Caco-2 (cell line): Measurements from ENCODE around the gene EXOSC10. TPM values are rescaled to one million over a fixed set of nuclear protein-coding genes. Genes with fewer than 3 reads are reported as not detected.

Experiments used
- BruUV-seq: library from RNA; stranded (reverse); fragments of 400-500 nt; replicated peaks from 2 replicates; lab custom pipeline; 2021; lab: Mats Ljungman, UMichigan
- CTCF ChIA-PET: fragments of 300-600 bp; sonication (Branson Sonifier 250); formaldehyde crosslinking; loops from one replicate; lab custom pipeline; 2022; ENCODE audit warnings: antibody characterized with exemption; lab: Charles Lee
- POLR2A ChIA-PET: fragments of 300-600 bp; sonication (Branson Sonifier 250); formaldehyde crosslinking; loops from one replicate; lab custom pipeline; 2022; ENCODE audit warnings: antibody characterized with exemption; lab: Charles Lee
- DNase-seq, 2 experiments: peaks; one replicate each; pipeline versions ENCODE4 v3.0.0 to v3.0.0-alpha.2; 2020 to 2022
- H3K27me3 ChIP-seq: replicated peaks from 2 replicates; pipeline ENCODE4 v1.6.0; 2011; ENCODE audit warnings: low read length; ENCODE audit not compliant: control insufficient read depth, insufficient read depth
- H3K36me3 ChIP-seq: 2 replicates; pipeline ENCODE4 v1.5.1; 2011; ENCODE audit warnings: low read length; ENCODE audit not compliant: control insufficient read depth, insufficient read depth
- H3K4me1 ChIP-seq: fragments of 250-450 bp; sonication (Bioruptor Pico); 2 replicates; pipeline ENCODE4 v1.5.1; 2020; ENCODE audit warnings: mild to moderate bottlenecking
- H3K4me3 ChIP-seq: 2 replicates; pipeline ENCODE4 v1.5.1; 2011; ENCODE audit warnings: low read depth, mild to moderate bottlenecking, control low read depth, low read length
- H3K9me3 ChIP-seq: fragments of 250-450 bp; sonication (Bioruptor Pico); 2 replicates; pipeline ENCODE4 v1.5.1; 2020; ENCODE audit warnings: mild to moderate bottlenecking, moderate library complexity
- H3K27ac Mint-ChIP-seq: one replicate; pipeline ENCODE4 v1.8.0; 2022; ENCODE audit warnings: mixed read lengths; ENCODE audit not compliant: unreplicated experiment
- H3K27me3 Mint-ChIP-seq: one replicate; pipeline ENCODE4 v1.8.0; 2022; ENCODE audit warnings: mixed read lengths; ENCODE audit not compliant: insufficient read depth, unreplicated experiment
- H3K36me3 Mint-ChIP-seq: one replicate; pipeline ENCODE4 v1.8.0; 2022; ENCODE audit warnings: mild to moderate bottlenecking, mixed read lengths; ENCODE audit not compliant: insufficient read depth, unreplicated experiment
- H3K4me1 Mint-ChIP-seq: one replicate; pipeline ENCODE4 v1.8.0; 2022; ENCODE audit warnings: low read depth, mixed read lengths; ENCODE audit not compliant: unreplicated experiment
- H3K4me3 Mint-ChIP-seq: one replicate; pipeline ENCODE4 v1.8.0; 2022; ENCODE audit warnings: mild to moderate bottlenecking, moderate library complexity, mixed read lengths; ENCODE audit not compliant: unreplicated experiment
- H3K9me3 Mint-ChIP-seq: one replicate; pipeline ENCODE4 v1.8.0; 2022; ENCODE audit warnings: mixed read lengths; ENCODE audit not compliant: unreplicated experiment
- intact Hi-C: fragments of 100-400 bp; cut with micrococcal nuclease; formaldehyde crosslinking; loops from one replicate; pipeline ENCODE4 v1.10.0; 2022; ENCODE audit not compliant: unreplicated experiment
- total RNA-seq: library from RNA; stranded (reverse); gene quantifications from 2 replicates; pipeline ENCODE4 v1.2.3, GENCODE V29; 2022
- TF ChIP-seq, protein P1 (sequence below), 2 experiments: fragments of 200-600 bp in 1 of 2; IDR thresholded peaks; 1 replicate in 1 of 2; 2 replicates in 1 of 2; pipeline versions ENCODE4 v1.5.1 to v1.8.0; 2011 to 2022; ENCODE audit warnings: antibody characterized with exemption in 1 of 2, control low read depth in 1 of 2, inconsistent platforms in 1 of 2, low read depth in 1 of 2, low read length in 1 of 2, mild to moderate bottlenecking in 1 of 2, moderate library complexity in 1 of 2; ENCODE audit not compliant: insufficient read depth in 1 of 2, severe bottlenecking in 1 of 2, unreplicated experiment in 1 of 2

The EXOSC10 gene
- total RNA-seq, 1 experiment from 2014 or later: 83.7 TPM

DNA sequence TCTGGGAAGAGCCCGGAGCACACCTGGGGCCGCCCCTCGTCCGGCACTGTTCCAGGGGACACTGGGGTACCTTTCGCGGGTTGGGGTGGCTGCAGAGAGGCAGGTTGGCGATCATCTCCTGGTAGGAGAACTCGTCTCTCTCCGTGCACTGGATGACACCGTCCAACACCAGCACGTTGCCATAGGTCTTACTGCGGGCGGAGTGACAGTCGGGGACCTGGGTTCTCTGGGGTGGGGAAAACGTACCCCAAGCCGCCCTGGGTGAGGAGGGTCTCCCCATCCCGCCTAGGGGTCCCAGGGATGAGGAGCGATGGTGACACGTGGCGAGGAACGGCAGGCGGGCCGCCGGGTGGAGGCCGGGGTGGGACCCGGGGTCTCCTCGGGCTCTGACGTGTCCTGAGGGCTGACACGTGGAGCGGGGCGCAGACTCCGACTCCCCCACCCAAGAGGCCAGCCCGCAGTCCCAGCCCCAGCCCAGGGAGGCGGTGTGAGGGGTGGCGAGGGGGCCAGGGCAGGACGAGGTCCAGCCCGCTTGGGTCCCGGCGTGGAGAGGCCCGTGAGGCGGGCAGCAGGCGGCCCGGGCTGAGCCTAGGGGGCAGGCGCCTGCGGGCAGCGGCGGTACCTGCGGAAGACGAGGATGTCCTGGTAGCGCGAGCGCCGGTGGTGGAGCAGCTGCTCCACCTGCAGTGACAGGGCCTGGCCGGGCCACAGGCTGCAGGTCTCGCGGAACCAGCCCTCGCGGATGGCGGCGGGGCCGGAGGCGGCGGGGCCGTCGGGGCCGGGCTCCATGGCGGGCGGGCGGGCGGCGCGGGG is 40.3 kb downstream of the EXOSC10 start:
- H3K4me1 Mint-ChIP-seq: no peaks in the 10 kb centered on the region
- H3K4me3 Mint-ChIP-seq: peak overlapping the region; percentile 95
- CTCF ChIA-PET: interaction anchor here (0.6 to 1.6 kb wide), 3 partner anchors 22 to 40 kb away, joined by 3 to 9 read pairs (median 3); partner anchors contain the start of gene EXOSC10

DNA sequence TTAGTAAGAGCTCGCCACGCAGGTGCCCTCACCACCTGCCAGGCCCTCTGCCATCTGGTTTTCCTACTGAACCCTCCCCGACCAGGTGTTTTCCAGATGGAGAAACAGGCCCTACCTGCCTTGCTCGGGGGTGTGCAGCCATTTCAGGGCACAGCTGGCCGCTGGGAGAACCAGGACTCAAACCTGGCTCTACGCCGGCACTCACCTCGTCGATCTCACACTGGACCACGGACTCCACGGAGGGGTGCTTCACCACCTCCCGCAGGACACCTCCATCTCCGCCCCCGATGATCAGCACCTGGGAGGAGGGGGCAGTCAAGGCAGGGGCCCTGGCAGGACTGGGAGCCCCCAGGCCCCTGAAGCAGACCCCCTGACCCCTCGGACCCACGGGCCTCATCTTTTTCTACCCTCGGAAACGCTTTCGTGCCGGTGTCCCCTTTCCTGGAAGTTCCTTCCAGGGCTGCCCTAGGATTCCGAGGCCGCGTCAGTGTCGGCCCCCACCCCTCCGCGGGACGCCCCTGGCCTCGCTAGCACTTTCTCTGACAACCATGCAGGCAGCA is 41.0 kb downstream of the EXOSC10 start:
- Mint-ChIP-seq H3K36me3 (peaks cover 40% of the 10 kb centered on the region), H3K4me1 (no peaks in the 10 kb centered on the region), H3K4me3 (peak overlapping the region; percentile 95), H3K27ac (peak overlapping the region; percentile 90), H3K9me3 (no peaks in the 10 kb centered on the region), H3K27me3 (no peaks in the 10 kb centered on the region)
- Histone ChIP-seq H3K4me1 (0 out of 2 replicates have a peak, but pooled peaks cover 6% of the 10 kb centered on the region), H3K4me3 (peak overlapping the region; percentile 68), H3K36me3 (no peaks in the 10 kb centered on the region; the same call in 1 of the 2 replicates), H3K9me3 (no peaks in the 10 kb centered on the region), H3K27me3 (no peaks in the 10 kb centered on the region)
- ChIA-PET POLR2A (no interaction called here), CTCF (interaction anchor here (1.6 kb wide), 1 partner anchor 22 kb away, joined by 3 read pairs; no protein-coding TSS in a partner anchor)
- TF ChIP-seq, protein P1, sequence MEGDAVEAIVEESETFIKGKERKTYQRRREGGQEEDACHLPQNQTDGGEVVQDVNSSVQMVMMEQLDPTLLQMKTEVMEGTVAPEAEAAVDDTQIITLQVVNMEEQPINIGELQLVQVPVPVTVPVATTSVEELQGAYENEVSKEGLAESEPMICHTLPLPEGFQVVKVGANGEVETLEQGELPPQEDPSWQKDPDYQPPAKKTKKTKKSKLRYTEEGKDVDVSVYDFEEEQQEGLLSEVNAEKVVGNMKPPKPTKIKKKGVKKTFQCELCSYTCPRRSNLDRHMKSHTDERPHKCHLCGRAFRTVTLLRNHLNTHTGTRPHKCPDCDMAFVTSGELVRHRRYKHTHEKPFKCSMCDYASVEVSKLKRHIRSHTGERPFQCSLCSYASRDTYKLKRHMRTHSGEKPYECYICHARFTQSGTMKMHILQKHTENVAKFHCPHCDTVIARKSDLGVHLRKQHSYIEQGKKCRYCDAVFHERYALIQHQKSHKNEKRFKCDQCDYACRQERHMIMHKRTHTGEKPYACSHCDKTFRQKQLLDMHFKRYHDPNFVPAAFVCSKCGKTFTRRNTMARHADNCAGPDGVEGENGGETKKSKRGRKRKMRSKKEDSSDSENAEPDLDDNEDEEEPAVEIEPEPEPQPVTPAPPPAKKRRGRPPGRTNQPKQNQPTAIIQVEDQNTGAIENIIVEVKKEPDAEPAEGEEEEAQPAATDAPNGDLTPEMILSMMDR (IDR thresholded peaks at IDR 0.05; ENCODE audit: insufficient read depth in 1 of 2, low read depth in 1 of 2, low read length in 1 of 2, severe bottlenecking in 1 of 2, unreplicated experiment in 1 of 2): no peak
- BruUV-seq: TSS peak; percentile 20
- DNase-seq: no peak
- intact Hi-C loops: no loop called here

More for the DNA sequence above, 40.3 kb downstream of the EXOSC10 start:
- Mint-ChIP-seq H3K27ac (peak overlapping the region; percentile 90), H3K36me3 (peaks cover 40% of the 10 kb centered on the region), H3K9me3 (no peaks in the 10 kb centered on the region), H3K27me3 (no peaks in the 10 kb centered on the region)
- H3K9me3 ChIP-seq: no peaks in the 10 kb centered on the region
- POLR2A ChIA-PET: interaction anchor here (0.6 to 1.0 kb wide), 4 partner anchors 22 to 46 kb away, joined by 3 to 6 read pairs (median 4); partner anchors contain the start of gene EXOSC10
- peaks cover 2% of the 10 kb centered on the region for H3K36me3 ChIP-seq
- BruUV-seq: no TSS peak
- intact Hi-C loops: no loop called here
- no peaks in the 10 kb centered on the region for H3K27me3 ChIP-seq
- TF ChIP-seq, protein P1 (IDR thresholded peaks at IDR 0.05; ENCODE audit: insufficient read depth in 1 of 2, low read depth in 1 of 2, low read length in 1 of 2, severe bottlenecking in 1 of 2, unreplicated experiment in 1 of 2): no peak
- peak in 1 of 2 experiments; percentile 52 for DNase-seq
- peak overlapping the region; percentile 68 for H3K4me3 ChIP-seq
- 0 out of 2 replicates have a peak, but pooled peaks cover 6% of the 10 kb centered on the region for H3K4me1 ChIP-seq

DNA sequence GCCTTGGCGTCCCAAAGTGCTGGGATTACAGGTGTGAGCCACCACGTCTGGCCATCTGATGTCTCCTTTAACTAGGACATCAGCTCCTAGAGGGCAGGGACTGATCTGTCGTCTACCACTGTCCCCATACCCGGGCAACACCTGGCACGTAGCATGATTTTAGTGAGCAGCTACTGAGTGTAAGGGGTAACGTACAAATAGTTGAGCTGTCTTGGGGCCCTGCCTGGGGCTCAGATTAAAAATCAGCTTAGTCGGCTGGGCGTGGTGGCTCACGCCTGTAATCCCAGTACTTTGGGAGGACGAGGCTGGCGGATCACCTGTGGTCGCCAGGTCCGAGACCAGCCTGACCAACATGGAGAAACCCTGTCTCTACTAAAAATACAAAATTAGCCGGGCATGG is 41.6 kb downstream of the EXOSC10 start:
- H3K36me3 ChIP-seq: no peaks in the 10 kb centered on the region; the same call in 1 of the 2 replicates
- no peaks in the 10 kb centered on the region for H3K27me3 Mint-ChIP-seq
- TF ChIP-seq, protein P1 (IDR thresholded peaks at IDR 0.05; ENCODE audit: insufficient read depth in 1 of 2, low read depth in 1 of 2, low read length in 1 of 2, severe bottlenecking in 1 of 2, unreplicated experiment in 1 of 2): no peak
- H3K4me1 ChIP-seq: 0 out of 2 replicates have a peak, but pooled peaks cover 6% of the 10 kb centered on the region
- H3K27me3 ChIP-seq: no peaks in the 10 kb centered on the region
- H3K4me3 Mint-ChIP-seq: peak overlapping the region; percentile 95
- H3K36me3 Mint-ChIP-seq: peaks cover 37% of the 10 kb centered on the region
- H3K4me3 ChIP-seq: no peak overlapping the region
- POLR2A ChIA-PET: no interaction called here
- CTCF ChIA-PET: interaction anchor here (1.6 kb wide), 1 partner anchor 21 kb away, joined by 3 read pairs; no protein-coding TSS in a partner anchor
- H3K4me1 Mint-ChIP-seq: no peaks in the 10 kb centered on the region
- no peaks in the 10 kb centered on the region for H3K9me3 Mint-ChIP-seq
- intact Hi-C loops: no loop called here
- no peak overlapping the region for H3K27ac Mint-ChIP-seq
- no TSS peak for BruUV-seq
- no peak for DNase-seq
- H3K9me3 ChIP-seq: no peaks in the 10 kb centered on the region
